Measurements from ENCODE around the gene ANKRD55. TPM values are rescaled to one million over a fixed set of nuclear protein-coding genes. Genes with fewer than 3 reads are reported as not detected.

Gene ANKRD55
- total and polyA plus RNA-seq, 9 donors, result 0.05 to 0.25 (median 0.23) TPM; not detected in 6

DNA sequence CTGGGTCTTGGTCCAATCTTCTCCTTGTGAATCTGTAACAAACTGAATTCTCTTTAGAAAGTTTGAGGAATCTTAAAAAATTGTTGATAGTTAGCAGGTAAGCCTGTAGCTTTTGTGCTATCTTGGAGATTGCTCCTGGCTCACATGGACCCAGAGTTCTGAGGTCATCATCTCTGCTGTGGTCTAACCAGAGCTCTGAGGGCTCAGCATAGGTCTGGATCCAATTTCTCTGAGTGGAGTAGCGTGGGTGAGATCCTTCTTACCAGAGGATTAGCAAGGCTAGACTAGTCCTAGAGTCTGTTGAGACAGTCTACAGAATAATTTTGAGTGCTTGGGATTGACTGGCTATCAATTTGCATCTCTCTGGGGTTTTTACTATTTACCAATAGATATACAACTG, 177.8 kb downstream of the ANKRD55 start:
- Histone ChIP-seq H3K9me3 (no peaks in the 10 kb centered on the region), H3K27ac (no peak overlapping the region), H3K36me3 (no peaks in the 10 kb centered on the region), H3K4me3 (no peak overlapping the region), H3K27me3 (no peaks in the 10 kb centered on the region), H3K4me1 (ENCODE audit: insufficient read depth) (peaks cover 4% of the 10 kb centered on the region)
- no peak for DNase-seq
- TF ChIP-seq, protein P1, sequence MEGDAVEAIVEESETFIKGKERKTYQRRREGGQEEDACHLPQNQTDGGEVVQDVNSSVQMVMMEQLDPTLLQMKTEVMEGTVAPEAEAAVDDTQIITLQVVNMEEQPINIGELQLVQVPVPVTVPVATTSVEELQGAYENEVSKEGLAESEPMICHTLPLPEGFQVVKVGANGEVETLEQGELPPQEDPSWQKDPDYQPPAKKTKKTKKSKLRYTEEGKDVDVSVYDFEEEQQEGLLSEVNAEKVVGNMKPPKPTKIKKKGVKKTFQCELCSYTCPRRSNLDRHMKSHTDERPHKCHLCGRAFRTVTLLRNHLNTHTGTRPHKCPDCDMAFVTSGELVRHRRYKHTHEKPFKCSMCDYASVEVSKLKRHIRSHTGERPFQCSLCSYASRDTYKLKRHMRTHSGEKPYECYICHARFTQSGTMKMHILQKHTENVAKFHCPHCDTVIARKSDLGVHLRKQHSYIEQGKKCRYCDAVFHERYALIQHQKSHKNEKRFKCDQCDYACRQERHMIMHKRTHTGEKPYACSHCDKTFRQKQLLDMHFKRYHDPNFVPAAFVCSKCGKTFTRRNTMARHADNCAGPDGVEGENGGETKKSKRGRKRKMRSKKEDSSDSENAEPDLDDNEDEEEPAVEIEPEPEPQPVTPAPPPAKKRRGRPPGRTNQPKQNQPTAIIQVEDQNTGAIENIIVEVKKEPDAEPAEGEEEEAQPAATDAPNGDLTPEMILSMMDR (IDR thresholded peaks at IDR 0.05), result no peak
- TF ChIP-seq POLR2A (IDR thresholded peaks at IDR 0.05) (no peak), EP300 (IDR thresholded peaks at IDR 0.05) (no peak)
- 97 to 100% (median 97%) methylated on average over 1 of the region's 1 CpG for WGBS, 3 donors
- intact Hi-C loops (cut with DNase I), result no loop called here

DNA sequence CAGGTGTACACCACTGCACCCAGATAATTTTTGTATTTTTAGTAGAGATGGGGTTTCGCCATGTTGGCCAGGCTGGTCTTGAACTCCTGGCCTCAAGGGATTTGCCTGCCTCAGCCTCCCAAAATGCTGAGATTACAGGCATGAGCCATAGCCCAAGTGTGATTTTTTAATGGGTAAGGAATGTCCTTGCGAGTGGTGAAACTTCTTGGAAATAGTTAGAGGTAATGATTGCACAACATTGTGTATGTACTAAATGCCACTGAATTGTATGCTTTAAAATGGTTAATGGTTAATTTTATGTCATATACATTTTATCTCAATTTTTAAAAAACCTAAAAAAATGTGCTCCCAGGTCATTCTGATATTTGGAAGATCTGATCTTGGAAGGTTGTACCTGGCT, 178.5 kb downstream of the ANKRD55 start:
- 86 to 97% (median 94%) methylated on average over 2 of the region's 2 CpGs for WGBS, 3 donors
- intact Hi-C loops (cut with DNase I), result no loop called here

DNA sequence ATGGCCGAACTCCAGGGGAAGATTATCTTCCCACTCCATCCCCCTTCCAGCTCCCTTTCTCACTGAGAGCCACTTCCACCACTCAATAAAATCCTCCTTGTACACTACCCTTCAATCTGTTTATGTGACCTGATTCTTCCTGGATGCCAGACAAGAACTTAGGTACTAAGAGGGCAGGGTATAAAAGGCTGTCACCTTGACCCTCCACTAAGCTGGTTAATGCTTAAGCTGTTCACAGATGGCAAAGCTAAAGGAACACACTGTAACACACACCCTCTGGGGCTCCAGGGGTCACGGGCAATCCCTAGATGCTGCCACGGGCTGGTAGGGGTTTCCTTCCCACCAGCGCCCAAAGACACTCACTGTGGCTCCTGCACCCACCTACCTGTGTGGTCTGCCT, 179.8 kb downstream of the ANKRD55 start:
- Histone ChIP-seq H3K36me3 (no peaks in the 10 kb centered on the region), H3K27me3 (no peaks in the 10 kb centered on the region), H3K4me1 (ENCODE audit: insufficient read depth) (peaks cover 7% of the 10 kb centered on the region), H3K27ac (no peak overlapping the region), H3K9me3 (no peaks in the 10 kb centered on the region), H3K4me3 (no peak overlapping the region)
- intact Hi-C loops (cut with DNase I), result no loop called here
- 96 to 98% (median 97%) methylated on average over 4 of the region's 4 CpGs for WGBS, 3 donors
- TF ChIP-seq POLR2A (IDR thresholded peaks at IDR 0.05) (no peak), EP300 (IDR thresholded peaks at IDR 0.05) (no peak)
- no peak for DNase-seq

More for the DNA sequence above, 178.5 kb downstream of the ANKRD55 start:
- Histone ChIP-seq H3K4me3 (no peak overlapping the region), H3K27ac (no peak overlapping the region), H3K36me3 (no peaks in the 10 kb centered on the region), H3K9me3 (no peaks in the 10 kb centered on the region), H3K27me3 (no peaks in the 10 kb centered on the region), H3K4me1 (ENCODE audit: insufficient read depth) (peaks cover 8% of the 10 kb centered on the region)
- no peak for DNase-seq
- TF ChIP-seq, protein P1 (IDR thresholded peaks at IDR 0.05), result no peak
- TF ChIP-seq EP300 (IDR thresholded peaks at IDR 0.05), result no peak
- no peak for TF ChIP-seq POLR2A (IDR thresholded peaks at IDR 0.05)

GRCh38 chr5:56052735-56053134, 180.4 kb downstream of the ANKRD55 start:
- Histone ChIP-seq H3K4me3 (no peak overlapping the region), H3K9me3 (no peaks in the 10 kb centered on the region), H3K27me3 (no peaks in the 10 kb centered on the region), H3K4me1 (ENCODE audit: insufficient read depth) (peaks cover 5% of the 10 kb centered on the region), H3K27ac (no peak overlapping the region), H3K36me3 (no peaks in the 10 kb centered on the region)
- TF ChIP-seq, protein P1 (IDR thresholded peaks at IDR 0.05), result no peak
- TF ChIP-seq EP300 (IDR thresholded peaks at IDR 0.05) (no peak), POLR2A (IDR thresholded peaks at IDR 0.05) (no peak)
- WGBS, 3 donors, result 80 to 82% (median 81%) methylated on average over 1 of the region's 1 CpG
- DNase-seq, result no peak
- intact Hi-C loops (cut with DNase I), result no loop called here

GRCh38 chr5:56050551-56051255, 182.4 kb downstream of the ANKRD55 start:
- no peaks in the 10 kb centered on the region for H3K9me3 ChIP-seq
- no peak overlapping the region for H3K27ac ChIP-seq
- 8 to 10% (median 8%) methylated on average over 1 of the region's 1 CpG for WGBS, 3 donors
- no peak for DNase-seq
- no peaks in the 10 kb centered on the region for H3K27me3 ChIP-seq
- intact Hi-C loops (cut with DNase I), result no loop called here
- TF ChIP-seq, protein P1 (IDR thresholded peaks at IDR 0.05), result no peak
- TF ChIP-seq POLR2A (IDR thresholded peaks at IDR 0.05) (no peak), EP300 (IDR thresholded peaks at IDR 0.05) (no peak)
- peaks cover 5% of the 10 kb centered on the region for H3K4me1 ChIP-seq (ENCODE audit: insufficient read depth)
- no peaks in the 10 kb centered on the region for H3K36me3 ChIP-seq
- H3K4me3 ChIP-seq, result no peak overlapping the region
